Ectodermal cell (in vitro differentiated cells): ENCODE measurements around the gene STN1.

Experiments
- H3K27ac ChIP-seq: 2 replicates; pipeline ENCODE4 v1.7.0; 2013; ENCODE audit warnings: mild to moderate bottlenecking, low read depth, low read length; ENCODE audit not compliant: insufficient read depth, poor library complexity, severe bottlenecking
- H3K27me3 ChIP-seq: 2 replicates; pipeline ENCODE4 v1.7.0; 2013; ENCODE audit warnings: mild to moderate bottlenecking, low read length; ENCODE audit not compliant: insufficient read depth, control insufficient read depth, poor library complexity, severe bottlenecking
- H3K36me3 ChIP-seq: one replicate; pipeline ENCODE4 v1.7.0; 2013; ENCODE audit warnings: low read length; ENCODE audit not compliant: control insufficient read depth, insufficient read depth
- H3K4me1 ChIP-seq: one replicate; pipeline ENCODE4 v1.7.0; 2013; ENCODE audit warnings: low read length; ENCODE audit not compliant: control insufficient read depth, insufficient read depth
- H3K4me3 ChIP-seq: 2 replicates; pipeline ENCODE4 v1.7.0; 2013; ENCODE audit warnings: low read depth, low read length, control low read depth; ENCODE audit not compliant: insufficient read depth
- H3K9me3 ChIP-seq: 2 replicates; pipeline ENCODE4 v1.7.0; 2013; ENCODE audit warnings: mild to moderate bottlenecking, low read length, moderate library complexity; ENCODE audit not compliant: control insufficient read depth
- WGBS, 2 experiments: methylation state at CpG; one replicate each; pipeline ENCODE4 v1.1.7; 2013; ENCODE audit warnings: missing lambda C conversion rate in 2 of 2; 5-methylcytosine and 5-hydroxymethylcytosine counted together

STN1 gene

DNA sequence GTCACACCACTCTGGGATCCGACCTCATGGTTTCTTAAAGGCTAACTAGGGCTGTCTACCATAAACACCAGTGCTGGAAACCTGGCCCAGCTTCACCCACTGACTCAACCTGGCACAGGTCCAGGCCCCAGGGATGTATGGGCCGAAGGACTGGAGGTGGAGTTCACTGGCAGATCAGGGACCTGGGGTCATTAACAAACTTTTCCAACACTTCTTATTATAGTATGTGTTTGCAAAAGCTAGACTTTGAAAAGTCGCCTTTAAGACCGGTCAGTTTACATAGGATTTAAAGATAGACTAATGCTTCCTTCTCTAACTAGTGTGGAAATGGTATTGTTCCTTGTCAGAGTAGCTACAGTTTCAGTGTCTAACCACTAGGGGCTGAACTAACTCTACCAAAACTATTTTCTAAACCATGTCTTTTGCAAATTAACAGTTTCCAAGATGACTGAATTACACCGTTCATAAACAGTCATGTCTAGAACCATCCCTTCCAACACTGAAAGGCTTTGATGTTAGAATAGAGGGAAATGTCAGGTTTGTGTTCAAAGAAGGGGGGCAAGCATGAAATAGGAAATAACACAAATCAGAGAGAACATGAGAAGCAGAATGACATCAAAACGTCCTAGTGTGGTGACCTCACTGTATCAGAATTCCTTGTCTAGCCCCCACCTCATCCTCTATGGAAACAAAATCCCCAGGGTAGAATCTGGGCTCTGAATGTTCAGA, 29.7 kb downstream of the STN1 start:
- WGBS, 2 experiments, result 64 to 70% methylated on average over 6 of the region's 6 CpGs
- H3K27me3 ChIP-seq, result no peaks in the 10 kb centered on the region
- H3K27ac ChIP-seq, result no peak overlapping the region

GRCh38 chr10:103885617-103886016, 32.4 kb downstream of the STN1 start:
- WGBS, 2 experiments, result 86 to 87% methylated on average over 6 of the region's 6 CpGs
- Histone ChIP-seq H3K36me3 (no peaks in the 10 kb centered on the region), H3K9me3 (no peaks in the 10 kb centered on the region), H3K4me3 (no peak overlapping the region), H3K27ac (no peak overlapping the region), H3K4me1 (no peaks in the 10 kb centered on the region), H3K27me3 (no peaks in the 10 kb centered on the region)

More for the DNA sequence above, 29.7 kb downstream of the STN1 start:
- no peaks in the 10 kb centered on the region for H3K9me3 ChIP-seq
- H3K4me3 ChIP-seq, result no peak overlapping the region
- no peaks in the 10 kb centered on the region for H3K36me3 ChIP-seq
- H3K4me1 ChIP-seq, result no peaks in the 10 kb centered on the region

DNA sequence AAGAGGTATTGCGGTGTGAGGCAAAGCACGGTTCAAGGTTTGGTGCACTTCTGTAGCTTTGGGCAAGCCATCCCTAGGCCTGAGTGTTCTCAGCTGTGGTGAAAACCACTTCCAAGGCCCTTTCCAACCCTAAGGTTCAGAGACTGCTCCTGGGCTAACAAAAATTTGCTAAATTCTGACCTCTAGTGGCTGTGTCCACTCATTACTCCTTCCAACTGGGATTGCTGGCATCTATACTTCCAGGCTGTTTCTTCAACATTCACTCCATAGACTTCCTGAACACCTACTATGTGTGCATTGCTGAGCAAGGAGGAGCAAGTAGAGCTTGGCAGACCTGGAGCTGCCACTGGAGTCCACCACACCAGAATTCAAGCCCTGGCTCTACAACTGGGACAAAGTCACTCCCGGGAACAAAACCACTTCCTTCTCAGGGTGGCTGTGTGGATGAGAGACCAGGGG, 33.3 kb downstream of the STN1 start:
- Histone ChIP-seq H3K9me3 (no peaks in the 10 kb centered on the region), H3K4me3 (no peak overlapping the region), H3K36me3 (no peaks in the 10 kb centered on the region), H3K27ac (no peak overlapping the region), H3K27me3 (no peaks in the 10 kb centered on the region), H3K4me1 (no peaks in the 10 kb centered on the region)
- WGBS, 2 experiments, result 56 to 64% methylated on average over 3 of the region's 3 CpGs

DNA sequence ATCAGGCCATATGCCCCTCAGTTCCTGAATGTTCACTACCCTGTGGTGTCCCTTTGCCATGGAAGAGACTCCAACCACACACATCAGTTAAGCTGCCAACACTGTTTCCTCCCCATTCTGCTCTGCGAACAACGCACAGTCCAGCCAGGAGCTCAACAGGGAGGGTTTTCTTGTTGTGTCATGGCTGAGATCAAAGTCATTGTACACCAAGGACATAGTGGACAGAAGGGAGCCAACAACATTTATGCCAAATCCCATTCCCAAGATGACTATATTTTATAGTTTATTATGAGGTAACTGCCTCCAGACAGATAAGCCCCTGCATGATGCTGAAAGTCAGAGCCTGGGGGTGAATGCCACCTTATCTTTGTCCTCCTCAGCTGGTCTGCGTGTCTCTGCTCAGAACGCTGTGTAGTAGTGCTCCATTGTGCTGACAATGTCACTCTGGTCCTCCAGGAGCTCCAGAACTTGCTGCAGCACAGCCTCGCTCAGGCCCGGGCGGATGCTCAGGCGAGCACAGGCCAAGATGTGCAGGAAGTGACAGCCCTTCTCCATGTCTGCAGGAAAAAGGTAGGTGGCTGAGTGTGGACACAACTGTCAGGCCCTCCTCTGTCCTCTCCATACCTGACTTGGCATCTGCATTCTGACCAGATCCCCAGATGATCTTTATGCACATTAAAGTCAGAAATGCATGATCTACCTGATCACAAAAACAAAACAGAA, 35.5 kb downstream of the STN1 start:
- Histone ChIP-seq H3K4me3 (no peak overlapping the region), H3K9me3 (no peaks in the 10 kb centered on the region), H3K4me1 (no peaks in the 10 kb centered on the region), H3K27me3 (no peaks in the 10 kb centered on the region), H3K36me3 (no peaks in the 10 kb centered on the region), H3K27ac (no peak overlapping the region)
- WGBS, 2 experiments, result 94 to 95% methylated on average over 8 of the region's 8 CpGs

- H3K4me3 ChIP-seq, result no peak overlapping the region
- H3K27me3 ChIP-seq, result no peaks in the 10 kb centered on the region
- no peaks in the 10 kb centered on the region for H3K9me3 ChIP-seq
- 91% methylated on average over 15 of the region's 15 CpGs for WGBS, 2 experiments
- H3K27ac ChIP-seq, result no peak overlapping the region
- no peaks in the 10 kb centered on the region for H3K4me1 ChIP-seq
- no peaks in the 10 kb centered on the region for H3K36me3 ChIP-seq
These were observed 36.3 kb downstream of the STN1 start for GRCh38 chr10:103881416-103882284.

DNA sequence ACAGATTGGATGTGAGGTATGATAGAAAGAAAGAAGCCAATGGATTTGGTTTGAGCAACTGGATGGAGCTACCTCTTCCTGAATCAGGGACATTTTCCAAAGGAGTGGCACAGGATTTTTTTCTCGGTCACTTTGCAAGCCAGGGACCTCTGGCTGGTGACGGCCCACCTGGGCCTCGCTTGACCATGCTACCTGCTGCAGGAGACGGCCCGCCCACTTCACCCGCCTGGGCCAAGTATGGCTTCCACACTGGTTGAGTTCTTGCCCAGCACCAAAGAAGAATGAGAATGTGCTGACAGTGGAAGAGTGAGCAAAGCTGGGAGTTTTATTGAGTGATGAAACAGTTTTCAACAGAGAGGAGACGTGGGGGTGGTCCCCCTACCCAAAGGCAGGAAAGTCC, 38.2 kb downstream of the STN1 start:
- 95 to 96% methylated on average over 7 of the region's 7 CpGs for WGBS, 2 experiments
- H3K4me1 ChIP-seq, result no peaks in the 10 kb centered on the region
- H3K27ac ChIP-seq, result no peak overlapping the region
- no peak overlapping the region for H3K4me3 ChIP-seq
- H3K9me3 ChIP-seq, result no peaks in the 10 kb centered on the region
- no peaks in the 10 kb centered on the region for H3K36me3 ChIP-seq
- H3K27me3 ChIP-seq, result no peaks in the 10 kb centered on the region

GRCh38 chr10:103879409-103879808, 38.6 kb downstream of the STN1 start:
- 86 to 93% methylated on average over 9 of the region's 9 CpGs for WGBS, 2 experiments
- Histone ChIP-seq H3K27me3 (no peaks in the 10 kb centered on the region), H3K36me3 (no peaks in the 10 kb centered on the region), H3K4me3 (no peak overlapping the region), H3K4me1 (no peaks in the 10 kb centered on the region), H3K27ac (no peak overlapping the region), H3K9me3 (no peaks in the 10 kb centered on the region)

DNA sequence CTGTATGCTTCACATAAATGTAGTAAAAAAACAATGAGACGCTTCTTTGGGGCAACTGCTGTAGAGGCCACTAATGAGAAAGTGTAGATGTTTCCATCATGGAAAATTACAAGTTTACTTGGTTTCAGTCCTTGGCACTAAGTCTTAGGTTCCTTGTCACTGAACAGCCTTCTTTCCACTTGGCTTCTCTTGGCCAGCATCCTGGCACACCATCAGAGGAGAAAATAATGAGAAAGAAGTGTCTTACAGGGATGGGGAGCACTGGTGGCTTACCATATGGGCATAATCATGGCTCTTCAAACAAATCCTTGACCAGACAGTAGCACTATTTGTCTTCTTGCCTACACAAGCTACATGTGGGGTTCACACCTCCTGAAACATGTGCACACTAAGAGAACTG, 40.1 kb downstream of the STN1 start:
- H3K4me3 ChIP-seq, result no peak overlapping the region
- no peaks in the 10 kb centered on the region for H3K4me1 ChIP-seq
- no peaks in the 10 kb centered on the region for H3K27me3 ChIP-seq
- no peaks in the 10 kb centered on the region for H3K9me3 ChIP-seq
- H3K36me3 ChIP-seq, result no peaks in the 10 kb centered on the region
- 100% methylated on average over 1 of the region's 1 CpG for WGBS, 2 experiments
- no peak overlapping the region for H3K27ac ChIP-seq

DNA sequence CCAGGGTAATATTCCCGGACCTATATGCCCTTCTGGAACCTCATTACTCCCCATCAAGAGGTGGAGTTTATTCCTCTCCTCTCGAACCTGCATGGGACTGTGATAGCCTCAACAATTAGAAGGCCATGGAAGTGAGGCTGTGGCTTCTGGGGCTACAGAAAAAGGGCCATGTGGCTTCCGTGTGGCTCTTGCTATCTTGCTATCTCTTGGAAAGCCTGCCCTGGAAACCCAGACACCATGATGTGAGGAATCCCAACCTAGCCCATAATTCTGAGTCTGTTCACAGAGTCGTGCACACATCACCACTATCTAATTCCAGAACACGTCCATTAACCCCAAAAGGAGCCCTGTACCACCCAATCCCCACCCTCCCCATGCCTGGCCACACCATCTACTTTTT, 41.8 kb downstream of the STN1 start:
- Histone ChIP-seq H3K27me3 (no peaks in the 10 kb centered on the region), H3K36me3 (no peaks in the 10 kb centered on the region), H3K4me1 (no peaks in the 10 kb centered on the region), H3K27ac (no peak overlapping the region), H3K4me3 (no peak overlapping the region), H3K9me3 (no peaks in the 10 kb centered on the region)
- 85 to 90% methylated on average over 5 of the region's 5 CpGs for WGBS, 2 experiments

GRCh38 chr10:103874730-103875129, 43.3 kb downstream of the STN1 start:
- Histone ChIP-seq H3K4me1 (no peaks in the 10 kb centered on the region), H3K27ac (no peak overlapping the region), H3K4me3 (no peak overlapping the region), H3K27me3 (no peaks in the 10 kb centered on the region), H3K36me3 (no peaks in the 10 kb centered on the region), H3K9me3 (no peaks in the 10 kb centered on the region)
- 84 to 92% methylated on average over 6 of the region's 6 CpGs for WGBS, 2 experiments
